H1 (cell line): ENCODE results near the gene SMO.

Source experiments
- CBX5 ChIP-seq: fragments of 300-800, 300-1000 bp; sonication (generic); IDR thresholded peaks from 2 replicates; pipeline ENCODE4 v1.7.1; 2016; ENCODE audit warnings: antibody characterized with exemption, low read length, low read depth
- CHD1 ChIP-seq: IDR thresholded peaks from 2 replicates; pipeline ENCODE4 v1.6.1; 2012; ENCODE audit warnings: low read depth, low read length, improper control_type of control experiment
- CHD2 ChIP-seq: IDR thresholded peaks from 2 replicates; pipeline ENCODE4 v1.6.1; 2012; ENCODE audit warnings: low read length, improper control_type of control experiment
- EZH2 ChIP-seq: fragments of 200-600 bp; sonication (generic); IDR thresholded peaks from 2 replicates; pipeline ENCODE4 v1.7.1; 2012; ENCODE audit warnings: low read depth, mild to moderate bottlenecking, moderate library complexity, low read length, inconsistent platforms; ENCODE audit not compliant: severe bottlenecking
- JUN ChIP-seq: IDR thresholded peaks from 2 replicates; pipeline ENCODE4 v1.6.1; 2011; ENCODE audit warnings: low read depth, mild to moderate bottlenecking, improper control_type of control experiment, low read length
- JUND ChIP-seq: IDR thresholded peaks from 2 replicates; pipeline ENCODE4 v1.6.1; 2011; ENCODE audit warnings: mild to moderate bottlenecking, improper control_type of control experiment, low read length
- MAFK ChIP-seq: IDR thresholded peaks from 2 replicates; pipeline ENCODE4 v1.6.1; 2012; ENCODE audit warnings: low read depth, mild to moderate bottlenecking, improper control_type of control experiment, low read length
- POLR2A ChIP-seq, 2 experiments: IDR thresholded peaks; 1 replicate in 1 of 2; 2 replicates in 1 of 2; pipeline ENCODE4 v1.6.1; 2011; ENCODE audit warnings: low read depth in 2 of 2, low read length in 2 of 2, mild to moderate bottlenecking in 2 of 2; ENCODE audit errors: control extremely low read depth in 1 of 2
- POLR2AphosphoS5 ChIP-seq: IDR thresholded peaks from 2 replicates; pipeline ENCODE4 v1.6.1; 2011; ENCODE audit warnings: low read depth, low read length
- RNF2 ChIP-seq: fragments of 200-900, 300-1000 bp; sonication (generic); IDR thresholded peaks from 2 replicates; pipeline ENCODE4 v1.7.1; 2016; ENCODE audit warnings: borderline replicate concordance, low read depth, mild to moderate bottlenecking, antibody characterized with exemption, low read length; ENCODE audit not compliant: poor library complexity, severe bottlenecking; ENCODE audit errors: missing control alignments
- SP1 ChIP-seq: IDR thresholded peaks from 2 replicates; pipeline ENCODE4 v1.6.1; 2011; ENCODE audit warnings: low read depth, low read length
- SUZ12 ChIP-seq: fragments of 200-600 bp; sonication (generic); IDR thresholded peaks from 2 replicates; pipeline ENCODE4 v1.6.1; 2012; ENCODE audit warnings: mild to moderate bottlenecking, inconsistent platforms, low read length, moderate library complexity, mixed read lengths
- YY1 ChIP-seq: IDR thresholded peaks from 2 replicates; pipeline ENCODE4 v1.6.1; 2011; ENCODE audit warnings: low read depth, mild to moderate bottlenecking, low read length
- TF ChIP-seq, protein P1 (sequence below), 3 experiments: IDR thresholded peaks; 1 replicate in 2 of 3; 2 replicates in 1 of 3; pipeline versions ENCODE4 v1.5.1 to v1.6.1; 2011; ENCODE audit warnings: low read length in 3 of 3, mild to moderate bottlenecking in 3 of 3, inconsistent platforms in 2 of 3, low read depth in 1 of 3, moderate library complexity in 1 of 3; ENCODE audit not compliant: insufficient read depth in 1 of 3; ENCODE audit errors: control extremely low read depth in 1 of 3

DNA sequence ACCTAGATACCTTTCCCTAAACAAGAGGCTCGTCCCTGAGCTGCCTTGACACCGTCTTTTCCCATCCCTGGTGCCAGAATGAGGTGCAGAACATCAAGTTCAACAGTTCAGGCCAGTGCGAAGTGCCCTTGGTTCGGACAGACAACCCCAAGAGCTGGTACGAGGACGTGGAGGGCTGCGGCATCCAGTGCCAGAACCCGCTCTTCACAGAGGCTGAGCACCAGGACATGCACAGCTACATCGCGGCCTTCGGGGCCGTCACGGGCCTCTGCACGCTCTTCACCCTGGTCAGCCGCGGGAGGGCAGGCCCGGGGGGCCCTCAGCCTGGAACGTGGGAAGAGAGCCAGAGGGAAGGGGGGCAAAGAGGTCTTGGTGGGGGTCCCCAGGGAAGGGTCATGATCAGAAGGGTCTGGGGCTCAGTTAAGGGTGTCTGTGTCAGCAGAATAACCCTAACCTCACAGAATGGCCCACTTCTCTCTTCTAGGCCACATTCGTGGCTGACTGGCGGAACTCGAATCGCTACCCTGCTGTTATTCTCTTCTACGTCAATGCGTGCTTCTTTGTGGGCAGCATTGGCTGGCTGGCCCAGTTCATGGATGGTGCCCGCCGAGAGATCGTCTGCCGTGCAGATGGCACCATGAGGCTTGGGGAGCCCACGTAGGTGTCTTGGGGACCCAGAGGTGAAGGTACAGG is 16.8 kb downstream of the SMO start:
- TF ChIP-seq CHD1 (no peak), CBX5 (no peak), SP1 (no peak), RNF2 (no peak), MAFK (no peak), EZH2 (no peak), JUND (no peak), SUZ12 (no peak), POLR2A (IDR thresholded peaks at IDR 0.05; ENCODE audit: control extremely low read depth in 1 of 2, low read depth in 2 of 2, low read length in 2 of 2) (no peak), JUN (no peak), POLR2AphosphoS5 (no peak), YY1 (no peak), CHD2 (no peak)
- TF ChIP-seq, protein P1, sequence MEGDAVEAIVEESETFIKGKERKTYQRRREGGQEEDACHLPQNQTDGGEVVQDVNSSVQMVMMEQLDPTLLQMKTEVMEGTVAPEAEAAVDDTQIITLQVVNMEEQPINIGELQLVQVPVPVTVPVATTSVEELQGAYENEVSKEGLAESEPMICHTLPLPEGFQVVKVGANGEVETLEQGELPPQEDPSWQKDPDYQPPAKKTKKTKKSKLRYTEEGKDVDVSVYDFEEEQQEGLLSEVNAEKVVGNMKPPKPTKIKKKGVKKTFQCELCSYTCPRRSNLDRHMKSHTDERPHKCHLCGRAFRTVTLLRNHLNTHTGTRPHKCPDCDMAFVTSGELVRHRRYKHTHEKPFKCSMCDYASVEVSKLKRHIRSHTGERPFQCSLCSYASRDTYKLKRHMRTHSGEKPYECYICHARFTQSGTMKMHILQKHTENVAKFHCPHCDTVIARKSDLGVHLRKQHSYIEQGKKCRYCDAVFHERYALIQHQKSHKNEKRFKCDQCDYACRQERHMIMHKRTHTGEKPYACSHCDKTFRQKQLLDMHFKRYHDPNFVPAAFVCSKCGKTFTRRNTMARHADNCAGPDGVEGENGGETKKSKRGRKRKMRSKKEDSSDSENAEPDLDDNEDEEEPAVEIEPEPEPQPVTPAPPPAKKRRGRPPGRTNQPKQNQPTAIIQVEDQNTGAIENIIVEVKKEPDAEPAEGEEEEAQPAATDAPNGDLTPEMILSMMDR (IDR thresholded peaks at IDR 0.05; ENCODE audit: control extremely low read depth in 1 of 3, insufficient read depth in 1 of 3, low read depth in 1 of 3, low read length in 3 of 3), result no peak
